ENCODE results near the gene SPAG9.

SPAG9 gene

DNA sequence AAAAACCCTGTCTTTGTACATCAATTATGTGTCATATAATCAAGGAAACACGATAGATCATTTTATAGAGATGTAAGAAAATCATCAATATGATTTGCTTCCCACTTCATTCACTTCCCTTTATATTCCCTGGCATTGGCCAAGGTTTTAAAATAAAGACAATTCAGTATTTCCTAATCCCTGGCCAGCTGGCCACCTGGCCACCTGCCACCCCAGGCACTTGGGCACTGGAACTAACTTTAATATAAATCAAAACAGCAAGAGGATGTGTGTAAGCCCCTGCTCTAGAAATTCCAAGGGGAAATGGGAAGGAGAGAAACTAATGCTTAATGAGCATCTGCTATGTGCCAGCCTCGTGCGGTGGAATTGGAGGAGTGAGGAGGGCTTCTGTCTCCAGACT, 195.9 kb downstream of the SPAG9 start:
- ATAC-seq (ENCODE audit: low read depth), result no peak
- H3K9me3 ChIP-seq (ENCODE audit: severe bottlenecking), result no peaks in the 10 kb centered on the region

DNA sequence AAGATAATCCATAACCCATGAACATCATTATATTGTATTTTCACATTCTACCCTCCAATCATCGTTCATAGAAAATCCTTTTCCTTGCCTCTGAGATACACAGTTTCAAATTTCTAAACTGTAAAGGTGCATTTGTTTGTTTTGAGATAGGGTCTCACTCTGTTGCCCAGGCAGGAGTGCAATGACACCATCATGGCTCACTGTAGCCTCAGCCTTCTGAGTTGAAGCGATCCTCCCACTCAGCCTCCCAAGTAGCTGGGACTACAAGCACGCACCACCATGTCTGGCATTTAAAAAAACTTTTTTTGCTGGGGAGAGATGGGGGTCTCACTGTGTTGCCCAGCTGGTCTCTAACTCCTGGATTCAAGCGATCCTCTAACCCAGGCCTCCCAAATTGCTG, 196.4 kb downstream of the SPAG9 start:
- TF ChIP-seq, protein P1, sequence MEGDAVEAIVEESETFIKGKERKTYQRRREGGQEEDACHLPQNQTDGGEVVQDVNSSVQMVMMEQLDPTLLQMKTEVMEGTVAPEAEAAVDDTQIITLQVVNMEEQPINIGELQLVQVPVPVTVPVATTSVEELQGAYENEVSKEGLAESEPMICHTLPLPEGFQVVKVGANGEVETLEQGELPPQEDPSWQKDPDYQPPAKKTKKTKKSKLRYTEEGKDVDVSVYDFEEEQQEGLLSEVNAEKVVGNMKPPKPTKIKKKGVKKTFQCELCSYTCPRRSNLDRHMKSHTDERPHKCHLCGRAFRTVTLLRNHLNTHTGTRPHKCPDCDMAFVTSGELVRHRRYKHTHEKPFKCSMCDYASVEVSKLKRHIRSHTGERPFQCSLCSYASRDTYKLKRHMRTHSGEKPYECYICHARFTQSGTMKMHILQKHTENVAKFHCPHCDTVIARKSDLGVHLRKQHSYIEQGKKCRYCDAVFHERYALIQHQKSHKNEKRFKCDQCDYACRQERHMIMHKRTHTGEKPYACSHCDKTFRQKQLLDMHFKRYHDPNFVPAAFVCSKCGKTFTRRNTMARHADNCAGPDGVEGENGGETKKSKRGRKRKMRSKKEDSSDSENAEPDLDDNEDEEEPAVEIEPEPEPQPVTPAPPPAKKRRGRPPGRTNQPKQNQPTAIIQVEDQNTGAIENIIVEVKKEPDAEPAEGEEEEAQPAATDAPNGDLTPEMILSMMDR (IDR thresholded peaks at IDR 0.05; ENCODE audit: poor library complexity, severe bottlenecking), result no peak
- no peaks in the 10 kb centered on the region for H3K36me3 ChIP-seq (ENCODE audit: low read depth)
- H3K4me1 ChIP-seq (ENCODE audit: insufficient read depth, poor library complexity, severe bottlenecking), result peaks cover 44% of the 10 kb centered on the region
- H3K4me3 ChIP-seq (ENCODE audit: severe bottlenecking), result no peak overlapping the region
- H3K27me3 ChIP-seq (ENCODE audit: insufficient read depth, poor library complexity, severe bottlenecking), result no peaks in the 10 kb centered on the region
- DNase-seq (ENCODE audit: low spot score) (no peak), ATAC-seq (ENCODE audit: low read depth) (no peak)
- H3K9me3 ChIP-seq (ENCODE audit: severe bottlenecking), result no peaks in the 10 kb centered on the region
- H3K27ac ChIP-seq (ENCODE audit: poor library complexity, severe bottlenecking), result no peak overlapping the region

More for the DNA sequence above, 195.9 kb downstream of the SPAG9 start:
- Histone ChIP-seq H3K36me3 (ENCODE audit: low read depth) (no peaks in the 10 kb centered on the region), H3K4me3 (ENCODE audit: severe bottlenecking) (no peak overlapping the region), H3K27me3 (ENCODE audit: insufficient read depth, poor library complexity, severe bottlenecking) (no peaks in the 10 kb centered on the region), H3K4me1 (ENCODE audit: insufficient read depth, poor library complexity, severe bottlenecking) (peaks cover 39% of the 10 kb centered on the region), H3K27ac (ENCODE audit: poor library complexity, severe bottlenecking) (peak overlapping the region; percentile 17)
- TF ChIP-seq, protein P1 (IDR thresholded peaks at IDR 0.05; ENCODE audit: poor library complexity, severe bottlenecking), result no peak
- DNase-seq (ENCODE audit: low spot score), result no peak

- DNase-seq (ENCODE audit: low spot score) (no peak), ATAC-seq (ENCODE audit: low read depth) (no peak)
- Histone ChIP-seq H3K27ac (ENCODE audit: poor library complexity, severe bottlenecking) (peak overlapping the region; percentile 54), H3K27me3 (ENCODE audit: insufficient read depth, poor library complexity, severe bottlenecking) (no peaks in the 10 kb centered on the region), H3K36me3 (ENCODE audit: low read depth) (no peaks in the 10 kb centered on the region), H3K4me3 (ENCODE audit: severe bottlenecking) (no peak overlapping the region), H3K4me1 (ENCODE audit: insufficient read depth, poor library complexity, severe bottlenecking) (peaks cover 48% of the 10 kb centered on the region), H3K9me3 (ENCODE audit: severe bottlenecking) (no peaks in the 10 kb centered on the region)
- TF ChIP-seq, protein P1 (IDR thresholded peaks at IDR 0.05; ENCODE audit: poor library complexity, severe bottlenecking), result no peak
Observed at GRCh38 chr17:50923611-50924010, 197.1 kb downstream of the SPAG9 start.

DNA sequence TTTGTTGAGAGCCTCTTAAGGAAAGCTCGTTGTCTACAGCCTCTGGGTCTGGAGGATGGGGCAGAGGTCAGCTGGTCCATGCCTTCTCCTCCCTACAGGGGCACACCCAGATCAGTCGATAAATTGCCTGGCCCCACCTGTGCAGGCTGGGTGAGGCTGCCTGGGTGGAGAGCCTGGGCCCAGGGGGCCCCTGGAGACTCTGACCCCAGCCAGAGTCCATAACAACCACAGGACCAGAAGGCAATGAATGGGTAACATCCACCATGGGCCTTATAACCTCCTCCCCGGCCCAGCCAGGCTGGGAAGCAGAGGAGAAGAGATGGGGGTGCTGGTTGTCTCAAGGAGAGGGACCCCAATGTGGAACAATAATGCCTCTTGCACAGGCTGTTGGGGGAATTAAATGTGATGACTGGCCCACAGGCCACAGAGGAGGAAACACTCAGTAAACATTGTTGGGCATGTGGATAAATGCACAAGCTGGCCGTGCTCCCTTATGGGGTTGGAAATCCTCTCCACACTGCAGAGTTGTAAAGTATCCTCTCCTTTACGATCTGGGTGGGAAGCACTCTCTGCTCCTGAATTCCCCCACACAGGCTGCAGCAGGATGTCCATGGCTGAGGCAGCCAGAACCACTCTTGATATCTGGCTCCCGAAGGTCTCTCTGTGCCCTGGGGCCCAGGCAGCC, 197.8 kb downstream of the SPAG9 start:
- DNase-seq (ENCODE audit: low spot score), result no peak
- Histone ChIP-seq H3K4me1 (ENCODE audit: insufficient read depth, poor library complexity, severe bottlenecking) (peaks cover 48% of the 10 kb centered on the region), H3K4me3 (ENCODE audit: severe bottlenecking) (no peak overlapping the region), H3K27me3 (ENCODE audit: insufficient read depth, poor library complexity, severe bottlenecking) (no peaks in the 10 kb centered on the region), H3K27ac (ENCODE audit: poor library complexity, severe bottlenecking) (peak overlapping the region; percentile 54), H3K9me3 (ENCODE audit: severe bottlenecking) (no peaks in the 10 kb centered on the region), H3K36me3 (ENCODE audit: low read depth) (no peaks in the 10 kb centered on the region)
- no peak for ATAC-seq (ENCODE audit: low read depth)
- TF ChIP-seq, protein P1 (IDR thresholded peaks at IDR 0.05; ENCODE audit: poor library complexity, severe bottlenecking), result no peak

GRCh38 chr17:50922107-50922506, 198.6 kb downstream of the SPAG9 start:
- Histone ChIP-seq H3K4me1 (ENCODE audit: insufficient read depth, poor library complexity, severe bottlenecking) (peaks cover 48% of the 10 kb centered on the region), H3K27ac (ENCODE audit: poor library complexity, severe bottlenecking) (peak overlapping the region; percentile 54), H3K9me3 (ENCODE audit: severe bottlenecking) (no peaks in the 10 kb centered on the region), H3K36me3 (ENCODE audit: low read depth) (no peaks in the 10 kb centered on the region), H3K4me3 (ENCODE audit: severe bottlenecking) (no peak overlapping the region), H3K27me3 (ENCODE audit: insufficient read depth, poor library complexity, severe bottlenecking) (no peaks in the 10 kb centered on the region)
- TF ChIP-seq, protein P1 (IDR thresholded peaks at IDR 0.05; ENCODE audit: poor library complexity, severe bottlenecking), result no peak
- peak; percentile 62 for ATAC-seq (ENCODE audit: low read depth)
- no peak for DNase-seq (ENCODE audit: low spot score)
